Smooth muscle cell of the brain vasculature (primary cell): Measurements from ENCODE around the gene RPS6KA2.

Experiments used
- DNase-seq: peaks from one replicate; pipeline ENCODE4 v3.0.0-alpha.2; 2012; ENCODE audit warnings: low read depth, low spot score

RPS6KA2 gene

DNA sequence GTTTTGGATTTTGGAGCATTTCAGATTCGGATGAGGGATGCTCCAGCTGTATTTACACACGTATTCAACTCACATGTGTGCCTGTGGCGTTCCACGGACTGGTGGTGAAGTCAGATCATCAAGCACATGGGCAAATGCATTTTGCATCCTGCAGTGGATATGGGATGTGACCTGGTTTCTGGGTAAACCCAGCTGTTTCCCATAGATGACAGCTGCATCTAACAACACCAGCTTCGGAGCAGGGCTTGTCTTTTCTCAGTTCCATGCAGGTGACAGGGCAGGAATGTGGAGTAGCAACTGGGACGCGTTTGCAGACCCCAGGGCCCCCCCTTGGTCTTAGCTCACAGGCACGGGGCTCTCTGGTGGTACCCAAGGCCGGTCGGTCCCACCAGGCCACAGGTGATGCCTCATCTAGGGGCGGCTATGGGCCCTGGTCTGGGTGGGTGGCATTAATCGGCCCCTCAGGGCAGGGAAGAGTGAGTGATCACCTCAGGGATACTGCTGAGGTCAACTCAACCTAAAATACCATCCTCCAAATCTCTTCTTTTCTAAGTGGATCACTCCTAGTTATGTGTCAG is 123.8 kb downstream of the RPS6KA2 start:
- no peak for DNase-seq

- no peak for DNase-seq
These were observed 124.6 kb downstream of the RPS6KA2 start for GRCh38 chr6:166502453-166502852.

DNA sequence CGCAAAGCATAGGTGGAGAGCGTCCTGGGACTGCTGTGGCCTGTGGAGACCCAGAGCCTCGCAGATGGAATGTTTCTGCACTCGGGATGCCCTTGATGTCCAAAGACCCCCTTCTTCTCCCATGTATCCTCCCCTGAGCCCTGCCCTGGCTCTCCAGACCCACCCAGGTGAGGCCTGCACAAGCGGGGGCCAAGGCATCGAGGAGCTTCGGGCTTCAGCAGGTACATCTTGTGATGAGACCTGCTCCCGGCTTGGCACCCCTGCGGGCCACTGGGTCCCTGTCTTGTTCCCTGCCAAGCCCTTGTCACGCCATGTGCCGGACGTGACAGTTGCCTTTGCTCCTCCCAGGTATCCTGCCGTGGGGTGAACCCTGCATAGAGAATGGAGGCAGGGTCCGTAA is 125.8 kb downstream of the RPS6KA2 start:
- DNase-seq, result no peak

DNA sequence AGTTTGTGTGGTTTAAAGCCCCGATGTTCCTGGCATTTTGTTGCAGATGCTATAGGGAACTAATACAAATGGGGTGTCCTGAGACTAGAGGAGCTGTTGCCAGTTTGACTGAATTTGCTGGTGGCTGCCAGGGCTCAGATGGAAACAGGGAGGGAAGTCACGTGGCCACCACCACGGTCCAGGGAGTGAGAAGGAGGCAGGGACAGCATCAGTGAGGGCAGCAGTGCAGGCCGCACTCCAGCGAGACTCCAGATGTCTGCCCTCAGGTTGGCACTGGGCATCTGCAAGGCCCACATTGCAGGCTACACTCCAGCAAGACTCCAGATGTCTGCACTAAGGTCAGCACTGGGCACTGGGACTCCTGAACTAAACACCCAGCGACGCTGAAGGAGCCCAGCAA is 126.8 kb downstream of the RPS6KA2 start:
- DNase-seq, result no peak

- no peak for DNase-seq
These were observed 127.5 kb downstream of the RPS6KA2 start for GRCh38 chr6:166499350-166500163.

DNA sequence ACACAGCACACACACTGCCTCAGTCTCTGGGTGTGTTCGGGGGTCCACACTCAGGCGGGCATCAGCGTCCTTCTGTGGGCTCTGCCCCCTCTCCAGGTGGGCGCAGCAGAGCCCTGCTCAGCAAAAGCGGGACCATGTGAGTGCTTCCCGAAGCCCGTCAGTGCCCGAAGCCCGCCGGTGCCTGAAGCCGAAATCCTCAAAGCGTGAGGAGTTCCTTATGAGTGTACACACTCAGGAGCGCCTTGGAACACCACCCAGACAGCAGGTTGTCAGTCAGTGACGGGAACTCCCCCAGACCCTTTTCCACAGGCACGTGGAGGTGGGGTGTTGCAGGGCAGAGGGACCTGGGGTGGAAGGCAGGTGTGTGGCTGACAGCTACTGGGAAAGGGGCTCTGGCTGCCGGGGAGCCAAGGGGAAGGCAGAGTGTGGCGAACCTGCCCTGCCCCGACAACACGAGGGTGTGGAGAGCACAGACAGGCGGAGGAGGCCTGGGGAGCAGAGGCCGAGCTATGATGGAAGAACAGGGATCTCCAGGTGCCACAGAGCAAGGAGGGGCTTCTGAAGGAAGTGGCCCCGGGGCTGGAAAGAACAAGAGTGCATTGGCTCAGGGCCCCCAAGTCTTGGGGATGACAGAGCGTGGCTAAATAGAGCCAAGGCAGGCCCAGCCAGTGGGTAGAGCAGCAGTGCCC is 128.2 kb downstream of the RPS6KA2 start:
- no peak for DNase-seq

- no peak for DNase-seq
These were observed 128.8 kb downstream of the RPS6KA2 start for GRCh38 chr6:166498228-166498627.

GRCh38 chr6:166497087-166497899 is 129.8 kb downstream of the RPS6KA2 start:
- DNase-seq, result no peak

- no peak for DNase-seq
These were observed 130.6 kb downstream of the RPS6KA2 start for GRCh38 chr6:166496460-166496859.

- no peak for DNase-seq
These were observed 131.3 kb downstream of the RPS6KA2 start for GRCh38 chr6:166495487-166496314.

DNA sequence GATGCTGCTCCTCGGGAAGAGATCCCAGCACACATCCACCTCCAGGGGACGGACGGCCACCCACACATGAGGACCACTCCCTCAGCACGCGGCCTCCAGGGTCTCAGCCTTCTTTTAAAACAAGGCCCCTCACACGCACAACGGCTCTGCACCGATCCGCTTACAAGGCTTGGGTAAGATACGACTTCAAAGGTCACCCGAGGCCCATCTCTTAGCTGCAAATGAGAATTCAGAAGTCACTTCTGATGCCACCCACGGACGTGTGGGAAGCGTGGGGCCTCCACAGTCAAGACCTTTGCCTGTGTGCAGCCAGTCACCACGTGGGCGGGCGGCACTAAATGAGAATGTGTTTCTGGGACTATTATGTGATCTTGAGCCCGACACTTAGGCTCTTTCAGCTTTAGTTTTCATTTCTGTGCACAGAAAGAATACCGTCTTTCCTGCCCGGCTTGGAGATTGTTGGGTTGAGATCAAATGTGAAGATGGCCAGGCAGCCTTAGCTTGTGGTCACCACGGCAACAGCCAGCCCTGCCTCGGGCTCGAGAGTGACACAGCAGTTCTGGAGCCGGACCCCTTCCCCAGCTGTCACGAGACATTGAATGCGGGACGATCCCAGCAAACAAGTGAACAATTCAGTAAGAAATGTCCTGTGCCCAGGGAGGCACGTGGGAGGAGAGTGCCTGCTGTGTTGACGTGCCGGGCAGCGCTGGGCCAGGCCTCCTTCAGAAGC is 132.1 kb downstream of the RPS6KA2 start:
- DNase-seq, result no peak

DNA sequence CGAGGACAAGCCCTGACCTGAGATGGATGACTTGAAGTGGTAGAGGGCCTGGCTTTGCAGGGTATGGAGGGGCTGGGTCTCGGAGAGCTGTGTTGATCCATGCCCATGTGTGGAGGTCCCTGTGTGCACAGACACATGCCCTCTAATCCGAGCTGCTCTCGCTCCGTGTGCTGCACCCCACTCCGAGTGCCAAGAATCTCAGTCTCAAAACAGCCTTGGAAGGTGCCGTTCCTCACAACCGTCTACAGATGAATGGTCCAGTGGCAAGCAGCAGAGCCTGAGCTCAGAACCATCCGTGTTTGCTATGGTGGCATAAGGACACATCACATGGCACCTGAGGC is 133.0 kb downstream of the RPS6KA2 start:
- no peak for DNase-seq

GRCh38 chr6:166493427-166494100 is 133.5 kb downstream of the RPS6KA2 start:
- no peak for DNase-seq

GRCh38 chr6:166492092-166492741 is 134.8 kb downstream of the RPS6KA2 start:
- DNase-seq, result no peak

GRCh38 chr6:166490671-166491500 is 136.2 kb downstream of the RPS6KA2 start:
- no peak for DNase-seq

DNA sequence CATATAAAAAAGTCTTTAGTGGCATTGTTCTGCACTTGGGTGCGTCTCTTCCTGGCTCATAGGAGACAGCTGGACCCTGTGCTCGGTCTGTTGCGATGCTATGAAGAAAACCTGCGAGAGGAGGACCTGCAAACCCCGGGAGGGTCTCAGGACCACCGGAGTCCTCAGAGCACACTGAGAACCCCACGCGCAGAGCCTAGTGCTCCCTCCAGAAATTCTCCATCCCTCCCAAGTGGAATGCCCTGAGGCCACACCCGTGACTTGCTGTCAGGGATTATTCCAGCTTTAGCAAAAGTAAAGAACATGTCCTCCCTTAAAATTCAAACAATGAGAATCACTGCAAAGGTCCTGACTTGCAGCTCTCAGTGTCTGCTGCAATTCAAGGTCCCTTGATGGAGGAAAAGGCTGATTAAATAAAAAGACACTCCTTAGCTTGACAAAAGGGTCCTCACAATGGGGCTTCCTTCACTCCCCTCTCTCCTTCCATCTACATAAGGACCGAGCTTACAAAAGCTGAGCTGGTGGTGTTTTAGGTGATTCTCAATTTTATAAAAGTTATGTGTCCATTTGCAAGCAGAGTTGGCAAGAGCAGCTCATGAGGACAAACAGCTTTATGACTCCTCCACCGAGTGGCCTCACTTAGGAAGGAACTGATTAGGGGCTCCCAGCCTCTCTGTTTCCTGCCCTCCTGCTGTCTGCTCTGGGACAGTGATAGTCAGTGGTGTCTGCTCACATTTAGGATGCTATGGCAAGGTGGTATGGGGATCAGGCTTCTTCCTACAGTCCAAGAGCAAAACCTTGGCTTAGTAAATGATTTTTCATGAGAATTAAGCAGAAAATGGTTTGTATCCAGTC is 137.5 kb downstream of the RPS6KA2 start:
- no peak for DNase-seq

- no peak for DNase-seq
These were observed 138.3 kb downstream of the RPS6KA2 start for GRCh38 chr6:166488701-166489100.
